Amniotic stem cell (primary cell): ENCODE measurements around the gene ANK3.

Experiments used
- DNase-seq: peaks from one replicate; lab custom pipeline; 2025; lab: John Stamatoyannopoulos, UW

The ANK3 gene

GRCh38 chr10:59976909-59977308, 412.8 kb downstream of the ANK3 start:
- no peak for DNase-seq
